MCF 10A (cell line): ENCODE data around the gene METRNL. TPM values are rescaled to one million over a fixed set of nuclear protein-coding genes. Genes with fewer than 3 reads are reported as not detected.

Experiments
- BruUV-seq: library from RNA; stranded (reverse); fragments of 400-500 nt; replicated peaks from 2 replicates; lab custom pipeline; 2021; lab: Mats Ljungman, UMichigan
- CTCF ChIA-PET: fragments of 300-600 bp; sonication (Branson Sonifier 250); formaldehyde crosslinking; extraction: SDS; loops from one replicate; lab custom pipeline; 2021; ENCODE audit warnings: antibody characterized with exemption, inconsistent platforms; lab: Yijun Ruan, JAX
- POLR2A ChIA-PET: fragments of 300-600, 350-650 bp; sonication (Branson Sonifier 250); formaldehyde crosslinking; extraction: SDS; loops from one replicate; lab custom pipeline; 2020; ENCODE audit warnings: antibody characterized with exemption, inconsistent platforms; lab: Yijun Ruan, JAX
- DNase-seq: peaks from one replicate; pipeline ENCODE4 v3.0.0-alpha.2; 2018; ENCODE audit not compliant: unreplicated experiment
- H3K27ac Mint-ChIP-seq: one replicate; pipeline ENCODE4 v1.8.0; 2022; ENCODE audit warnings: mild to moderate bottlenecking, low read depth, mixed read lengths; ENCODE audit not compliant: unreplicated experiment
- H3K27me3 Mint-ChIP-seq: one replicate; pipeline ENCODE4 v1.8.0; 2022; ENCODE audit warnings: mixed read lengths; ENCODE audit not compliant: insufficient read depth, unreplicated experiment
- H3K36me3 Mint-ChIP-seq: one replicate; pipeline ENCODE4 v1.8.0; 2022; ENCODE audit warnings: mild to moderate bottlenecking, moderate library complexity, mixed read lengths; ENCODE audit not compliant: insufficient read depth, unreplicated experiment
- H3K4me1 Mint-ChIP-seq: one replicate; pipeline ENCODE4 v1.8.0; 2022; ENCODE audit warnings: mixed read lengths; ENCODE audit not compliant: insufficient read depth, unreplicated experiment
- H3K4me3 Mint-ChIP-seq: one replicate; pipeline ENCODE4 v1.8.0; 2022; ENCODE audit warnings: mild to moderate bottlenecking, moderate library complexity, mixed read lengths; ENCODE audit not compliant: unreplicated experiment
- H3K9me3 Mint-ChIP-seq: one replicate; pipeline ENCODE4 v1.8.0; 2022; ENCODE audit warnings: mixed read lengths; ENCODE audit not compliant: unreplicated experiment
- CTCF ChIP-seq: fragments of 200-600 bp; IDR thresholded peaks from one replicate; pipeline ENCODE4 v1.8.0; 2022; ENCODE audit warnings: antibody characterized with exemption, mild to moderate bottlenecking; ENCODE audit not compliant: unreplicated experiment
- intact Hi-C: fragments of 100-400 bp; cut with micrococcal nuclease; formaldehyde crosslinking; loops from 2 replicates; pipeline ENCODE4 v1.14.1; 2022
- total RNA-seq: library from RNA; stranded (reverse); gene quantifications from 2 replicates; pipeline ENCODE4 v1.2.3, GENCODE V29; 2022

METRNL gene
- total RNA-seq, 1 experiment from 2014 or later = 14.5 TPM

- Mint-ChIP-seq H3K36me3 (peaks cover 9% of the 10 kb centered on the region), H3K27me3 (no peaks in the 10 kb centered on the region), H3K4me1 (peaks cover 9% of the 10 kb centered on the region), H3K9me3 (no peaks in the 10 kb centered on the region), H3K4me3 (no peak overlapping the region), H3K27ac (no peak overlapping the region)
- intact Hi-C loops = no loop called here
- CTCF ChIA-PET = no interaction called here
- no TSS peak for BruUV-seq
- no peak for TF ChIP-seq CTCF
- no peak for DNase-seq
- POLR2A ChIA-PET = no interaction called here
Measured at GRCh38 chr17:83098241-83099085, 19.1 kb downstream of the METRNL start.

GRCh38 chr17:83099086-83099555 lies 19.7 kb downstream of the METRNL start:
- CTCF ChIA-PET = no interaction called here
- POLR2A ChIA-PET = no interaction called here
- intact Hi-C loops = no loop called here
- no TSS peak for BruUV-seq
- Mint-ChIP-seq H3K4me3 (no peak overlapping the region), H3K9me3 (no peaks in the 10 kb centered on the region), H3K4me1 (peaks cover 9% of the 10 kb centered on the region), H3K36me3 (peaks cover 9% of the 10 kb centered on the region), H3K27ac (no peak overlapping the region), H3K27me3 (no peaks in the 10 kb centered on the region)
- DNase-seq = no peak
- TF ChIP-seq CTCF = no peak

- H3K4me3 Mint-ChIP-seq = no peak overlapping the region
- H3K27me3 Mint-ChIP-seq = no peaks in the 10 kb centered on the region
- CTCF ChIA-PET = no interaction called here
- no peak for TF ChIP-seq CTCF
- POLR2A ChIA-PET = no interaction called here
- no TSS peak for BruUV-seq
- intact Hi-C loops = no loop called here
- peaks cover 9% of the 10 kb centered on the region for H3K4me1 Mint-ChIP-seq
- H3K9me3 Mint-ChIP-seq = no peaks in the 10 kb centered on the region
- DNase-seq = no peak
- H3K27ac Mint-ChIP-seq = no peak overlapping the region
- peaks cover 7% of the 10 kb centered on the region for H3K36me3 Mint-ChIP-seq
Measured at GRCh38 chr17:83099570-83100181, 20.3 kb downstream of the METRNL start.

GRCh38 chr17:83100220-83100852 lies 20.9 kb downstream of the METRNL start:
- ChIA-PET POLR2A (interaction anchor here (0.6 kb wide), 1 partner anchor 53 kb away, joined by 3 read pairs; no protein-coding TSS in a partner anchor), CTCF (no interaction called here)
- TF ChIP-seq CTCF = no peak
- H3K36me3 Mint-ChIP-seq = peaks cover under 1% of the 10 kb centered on the region
- H3K4me3 Mint-ChIP-seq = no peak overlapping the region
- DNase-seq = no peak
- H3K27me3 Mint-ChIP-seq = no peaks in the 10 kb centered on the region
- intact Hi-C loops = no loop called here
- BruUV-seq = no TSS peak
- H3K9me3 Mint-ChIP-seq = no peaks in the 10 kb centered on the region
- H3K27ac Mint-ChIP-seq = no peak overlapping the region
- peaks cover 9% of the 10 kb centered on the region for H3K4me1 Mint-ChIP-seq
